ENCODE data around the gene DPP6.

Gene DPP6

GRCh38 chr7:154255324-154255723 lies 203.1 kb downstream of the DPP6 start:
- TF ChIP-seq CTCF (conservative IDR thresholded peaks at IDR 0.05; ENCODE audit: control insufficient read depth, insufficient read depth, low read depth, low read length), result no peak
- no peak for DNase-seq (ENCODE audit: low read depth)
- no peak overlapping the region for H3K4me3 ChIP-seq (ENCODE audit: control insufficient read depth, low read depth, low read length)

- no peak overlapping the region for H3K4me3 ChIP-seq (ENCODE audit: control insufficient read depth, low read depth, low read length)
- TF ChIP-seq CTCF (conservative IDR thresholded peaks at IDR 0.05; ENCODE audit: control insufficient read depth, insufficient read depth, low read depth, low read length), result no peak
- no peak for DNase-seq (ENCODE audit: low read depth)
Observed at GRCh38 chr7:154256150-154256549, 204.0 kb downstream of the DPP6 start.

GRCh38 chr7:154259396-154259795 lies 207.2 kb downstream of the DPP6 start:
- no peak for DNase-seq (ENCODE audit: low read depth)
- H3K4me3 ChIP-seq (ENCODE audit: control insufficient read depth, low read depth, low read length), result no peak overlapping the region
- TF ChIP-seq CTCF (conservative IDR thresholded peaks at IDR 0.05; ENCODE audit: control insufficient read depth, insufficient read depth, low read depth, low read length), result no peak

- DNase-seq (ENCODE audit: low read depth), result no peak
Observed at GRCh38 chr7:154287356-154287755, 235.2 kb downstream of the DPP6 start.

GRCh38 chr7:154289119-154289518 lies 236.9 kb downstream of the DPP6 start:
- no peak for TF ChIP-seq CTCF (conservative IDR thresholded peaks at IDR 0.05; ENCODE audit: control insufficient read depth, insufficient read depth, low read depth, low read length)
- no peak for DNase-seq (ENCODE audit: low read depth)
- H3K4me3 ChIP-seq (ENCODE audit: control insufficient read depth, low read depth, low read length), result no peak overlapping the region

More at GRCh38 chr7:154287356-154287755, 235.2 kb downstream of the DPP6 start:
- TF ChIP-seq CTCF (conservative IDR thresholded peaks at IDR 0.05; ENCODE audit: control insufficient read depth, insufficient read depth, low read depth, low read length), result no peak
- no peak overlapping the region for H3K4me3 ChIP-seq (ENCODE audit: control insufficient read depth, low read depth, low read length)

GRCh38 chr7:154296443-154296842 lies 244.2 kb downstream of the DPP6 start:
- H3K4me3 ChIP-seq (ENCODE audit: control insufficient read depth, low read depth, low read length), result no peak overlapping the region
- no peak for TF ChIP-seq CTCF (conservative IDR thresholded peaks at IDR 0.05; ENCODE audit: control insufficient read depth, insufficient read depth, low read depth, low read length)
- DNase-seq (ENCODE audit: low read depth), result no peak

GRCh38 chr7:154299736-154300135 lies 247.5 kb downstream of the DPP6 start:
- H3K4me3 ChIP-seq (ENCODE audit: control insufficient read depth, low read depth, low read length), result no peak overlapping the region
- no peak for DNase-seq (ENCODE audit: low read depth)
- no peak for TF ChIP-seq CTCF (conservative IDR thresholded peaks at IDR 0.05; ENCODE audit: control insufficient read depth, insufficient read depth, low read depth, low read length)

Data from fibroblast of mammary gland (primary cell).